Cardiac fibroblast (primary cell): Measurements from ENCODE around the gene DPYSL5.

ENCODE experiments used
- DNase-seq, 2 donors: peaks; one replicate each; pipeline versions ENCODE4 v3.0.0 to v3.0.0-alpha.2; 2010; ENCODE audit warnings: low read depth in 2 of 2
- H3K4me3 ChIP-seq, 2 donors: replicated peaks in 1 of 2; 1 replicate in 1 of 2; 2 replicates in 1 of 2; pipeline ENCODE4 v1.5.1; 2011; ENCODE audit warnings: low read depth in 2 of 2, low read length in 2 of 2, mild to moderate bottlenecking in 2 of 2, moderate library complexity in 1 of 2
- TF ChIP-seq, protein P1 (sequence below): IDR thresholded peaks from one replicate; pipeline ENCODE4 v1.5.1; 2011; ENCODE audit warnings: low read depth, mild to moderate bottlenecking, low read length, inconsistent platforms

Gene DPYSL5

DNA sequence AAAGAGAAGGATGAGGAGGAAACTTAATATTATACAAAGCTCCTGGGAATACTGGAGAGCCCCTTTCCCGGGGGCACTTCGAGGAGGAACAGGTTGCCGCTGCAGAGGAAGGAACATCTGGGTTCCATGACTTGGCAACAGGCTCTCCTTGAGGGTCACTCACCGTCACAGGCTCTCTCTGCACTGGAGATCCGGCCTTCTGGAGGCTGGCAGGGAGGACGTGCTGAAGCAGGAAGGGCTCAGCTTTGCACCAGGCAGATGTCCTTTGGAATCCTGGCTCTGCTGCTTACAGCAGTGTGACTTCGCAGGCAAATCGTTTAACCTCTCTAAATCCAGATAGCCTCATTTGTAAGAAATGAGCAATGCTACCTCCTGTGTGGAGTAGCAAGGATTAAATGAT lies 2.9 kb upstream of the DPYSL5 start:
- no peak overlapping the region for H3K4me3 ChIP-seq
- TF ChIP-seq, protein P1, sequence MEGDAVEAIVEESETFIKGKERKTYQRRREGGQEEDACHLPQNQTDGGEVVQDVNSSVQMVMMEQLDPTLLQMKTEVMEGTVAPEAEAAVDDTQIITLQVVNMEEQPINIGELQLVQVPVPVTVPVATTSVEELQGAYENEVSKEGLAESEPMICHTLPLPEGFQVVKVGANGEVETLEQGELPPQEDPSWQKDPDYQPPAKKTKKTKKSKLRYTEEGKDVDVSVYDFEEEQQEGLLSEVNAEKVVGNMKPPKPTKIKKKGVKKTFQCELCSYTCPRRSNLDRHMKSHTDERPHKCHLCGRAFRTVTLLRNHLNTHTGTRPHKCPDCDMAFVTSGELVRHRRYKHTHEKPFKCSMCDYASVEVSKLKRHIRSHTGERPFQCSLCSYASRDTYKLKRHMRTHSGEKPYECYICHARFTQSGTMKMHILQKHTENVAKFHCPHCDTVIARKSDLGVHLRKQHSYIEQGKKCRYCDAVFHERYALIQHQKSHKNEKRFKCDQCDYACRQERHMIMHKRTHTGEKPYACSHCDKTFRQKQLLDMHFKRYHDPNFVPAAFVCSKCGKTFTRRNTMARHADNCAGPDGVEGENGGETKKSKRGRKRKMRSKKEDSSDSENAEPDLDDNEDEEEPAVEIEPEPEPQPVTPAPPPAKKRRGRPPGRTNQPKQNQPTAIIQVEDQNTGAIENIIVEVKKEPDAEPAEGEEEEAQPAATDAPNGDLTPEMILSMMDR: no peak
- DNase-seq: no peak

DNA sequence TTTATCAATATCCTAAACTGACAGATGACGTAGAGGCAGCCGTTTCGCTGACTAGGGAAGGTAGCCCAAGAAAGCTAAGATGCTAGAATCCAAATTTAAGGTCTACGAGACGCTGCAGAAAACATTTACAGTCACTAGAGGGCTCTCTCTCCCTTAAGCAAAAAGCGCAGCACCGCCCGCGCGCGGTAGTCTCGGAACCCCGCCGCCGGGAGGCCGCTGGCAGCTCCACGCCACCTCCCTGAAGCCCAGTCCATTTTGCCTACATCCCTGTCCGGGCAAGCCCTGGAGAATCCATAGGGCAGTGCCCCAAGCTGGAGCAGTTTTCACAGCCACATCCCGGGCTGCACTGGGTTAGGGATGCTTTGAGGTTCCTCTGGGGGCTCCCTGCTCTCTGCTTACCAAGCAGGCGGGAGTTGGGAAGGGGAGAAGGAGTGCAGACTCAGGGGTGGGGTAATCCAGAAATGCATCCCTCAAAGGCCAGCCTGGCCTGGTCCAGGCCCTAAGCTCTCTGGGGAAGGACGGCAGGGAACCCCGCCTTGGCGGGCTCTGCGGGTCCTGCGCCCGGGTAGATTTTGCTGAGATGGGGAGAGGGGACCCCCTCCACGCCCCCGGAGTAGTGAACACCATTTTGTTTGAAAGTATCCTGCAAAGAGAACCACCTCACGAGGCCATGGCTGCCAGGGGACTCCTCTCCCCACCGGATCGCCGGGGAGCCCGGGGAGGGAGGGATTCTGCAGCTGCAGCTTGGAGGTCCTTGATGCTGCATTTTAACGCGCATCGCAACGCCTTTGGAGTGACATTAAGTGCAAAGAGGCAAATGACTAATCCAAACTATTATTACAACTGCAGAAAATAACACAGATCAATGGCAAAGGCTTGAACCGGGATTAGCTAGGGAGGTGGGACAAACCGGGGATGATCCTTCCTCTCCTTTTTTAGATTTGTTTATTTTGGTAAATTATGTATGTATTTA lies 1.3 kb upstream of the DPYSL5 start:
- DNase-seq: peak; percentile 81 to 84
- H3K4me3 ChIP-seq: peak overlapping the region in 1 of 2 donors; percentile 5
- TF ChIP-seq, protein P1: peak; percentile 79

DNA sequence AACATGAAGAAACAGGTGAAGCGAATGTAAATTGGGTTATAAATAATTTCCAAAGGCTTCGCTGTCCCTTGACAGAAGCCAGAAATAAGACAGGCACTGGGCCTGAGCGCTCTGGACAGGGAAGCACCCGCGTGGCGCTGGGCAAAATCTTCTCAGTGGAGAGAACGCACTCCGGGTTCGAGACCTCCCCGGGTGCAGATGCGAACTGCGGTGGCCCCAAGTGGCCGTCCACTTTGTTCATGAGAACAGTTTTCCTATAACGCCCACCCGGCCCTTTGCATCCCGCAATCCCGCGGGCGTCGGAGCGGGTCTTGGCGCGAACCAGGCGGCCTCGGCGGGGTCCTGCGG lies 651 bp upstream of the DPYSL5 start:
- TF ChIP-seq, protein P1: no peak
- peak in 1 of 2 donors; percentile 3 for DNase-seq
- H3K4me3 ChIP-seq: no peak overlapping the region

DNA sequence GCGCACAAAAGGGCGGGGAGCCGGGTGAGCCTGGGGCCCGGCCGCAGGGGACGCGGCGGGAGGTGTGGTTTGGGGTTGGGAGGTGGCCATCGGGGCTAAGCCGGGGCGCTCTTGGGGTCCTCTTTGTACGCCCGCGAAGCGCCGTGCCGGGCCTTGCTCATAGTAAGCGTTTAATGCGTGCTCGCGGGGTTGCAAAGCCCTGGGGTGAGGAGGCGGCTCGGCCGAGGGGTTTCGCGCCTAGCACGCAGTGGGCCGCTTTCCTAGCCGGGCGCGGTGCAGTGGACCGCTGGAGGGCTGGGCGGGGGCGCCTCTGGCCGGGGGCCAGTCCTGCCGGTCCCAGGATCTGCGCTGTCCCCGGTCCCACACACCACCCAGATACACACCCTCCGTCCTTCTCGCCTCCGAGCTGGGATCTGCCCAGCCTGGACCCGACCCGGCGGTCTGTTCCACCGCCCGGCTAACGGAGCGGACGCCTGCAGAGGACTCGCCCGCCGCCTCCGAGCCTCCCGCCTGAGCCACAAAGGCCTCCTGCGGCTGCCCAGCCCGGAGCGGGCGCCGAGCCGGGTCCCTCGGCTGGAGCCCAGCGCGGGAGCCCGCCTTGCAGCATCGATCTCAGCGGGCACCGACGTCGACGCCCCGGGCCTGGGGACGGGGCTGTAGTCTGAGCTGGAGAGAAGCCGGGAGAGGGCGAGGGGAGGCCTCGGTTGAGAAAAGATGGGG lies 564 bp downstream of the DPYSL5 start:
- no peak overlapping the region for H3K4me3 ChIP-seq
- TF ChIP-seq, protein P1: no peak
- DNase-seq: no peak

DNA sequence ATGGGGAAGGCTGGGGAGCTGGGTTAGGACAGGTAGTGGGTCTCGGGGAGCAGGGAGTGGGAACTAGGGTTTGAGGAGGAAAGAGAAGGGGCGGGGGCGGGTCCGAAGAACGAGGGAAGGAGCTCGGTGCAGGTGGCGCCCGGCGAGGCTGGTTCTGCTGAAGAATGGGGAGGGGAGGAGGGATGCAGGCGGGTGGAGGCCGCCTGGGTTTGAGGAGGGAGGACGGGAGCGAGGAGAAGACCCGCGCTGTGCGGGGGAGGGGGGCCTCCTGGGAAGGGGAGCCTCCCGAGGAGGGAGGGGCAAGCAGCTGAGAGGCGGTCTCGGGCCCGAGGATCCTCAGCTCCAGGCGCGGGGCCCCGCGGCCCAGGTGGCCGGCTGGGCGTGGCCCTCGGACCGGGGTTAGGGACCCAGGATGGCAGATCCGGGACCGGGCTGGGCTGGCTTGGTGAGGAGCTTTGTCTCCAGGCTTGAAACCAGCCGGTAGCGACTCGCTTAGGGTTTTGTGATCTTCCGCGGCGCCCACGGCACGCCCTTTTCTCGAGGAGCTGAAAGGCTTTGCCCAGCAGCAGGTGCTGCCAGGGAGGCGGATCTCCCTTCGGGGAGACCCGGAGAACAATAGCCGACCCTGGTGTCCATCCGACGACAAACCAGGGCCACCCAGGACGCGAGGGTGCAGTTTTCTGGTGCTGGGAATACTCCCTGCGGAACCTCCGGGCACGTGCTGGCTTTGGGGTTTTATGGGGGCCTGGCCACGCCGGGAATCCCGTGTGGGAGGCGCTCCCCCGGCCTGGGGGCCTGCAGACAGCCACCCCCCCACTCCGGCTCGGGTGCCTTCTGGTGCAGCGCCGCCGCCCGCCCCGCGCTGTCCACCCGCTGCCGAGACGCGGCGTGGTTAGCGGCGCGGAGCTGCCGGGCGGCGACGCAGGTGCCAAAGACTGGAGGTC lies 1.4 kb downstream of the DPYSL5 start:
- TF ChIP-seq, protein P1: no peak
- no peak overlapping the region for H3K4me3 ChIP-seq
- DNase-seq: no peak

DNA sequence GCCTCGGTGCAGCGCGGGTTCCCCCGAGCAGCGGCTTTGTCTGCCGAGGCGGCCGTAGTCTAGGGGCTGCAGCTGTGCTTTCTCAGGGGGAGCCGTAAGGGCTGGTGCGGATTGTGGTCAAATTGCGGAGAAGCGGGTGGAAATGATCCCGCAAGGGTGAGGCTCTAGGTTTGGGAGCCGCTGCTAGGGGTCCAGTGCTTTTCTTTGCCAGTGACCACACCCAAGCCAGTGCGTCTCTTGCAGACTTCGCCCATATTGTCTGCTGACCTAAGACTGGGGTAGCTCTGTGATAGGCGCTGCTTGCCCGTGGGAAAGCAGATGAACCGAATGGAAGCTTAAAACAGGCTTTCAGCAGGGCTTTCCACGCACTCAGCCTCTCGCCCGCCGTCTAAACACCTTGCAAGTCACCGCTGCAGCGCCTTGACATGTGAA lies 2.1 kb downstream of the DPYSL5 start:
- no peak for DNase-seq
- TF ChIP-seq, protein P1: no peak
- H3K4me3 ChIP-seq: no peak overlapping the region
